GM23338 (cell line): Measurements from ENCODE around the gene NVL. TPM values are rescaled to one million over a fixed set of nuclear protein-coding genes. Genes with fewer than 3 reads are reported as not detected.
A peak's percentile ranks its signal among the peaks of the same experiment; 100 is the strongest.

Experiments
- ATAC-seq: fragments of 200-7000 bp; cut with Tn5 transposase; 3 replicates; pipeline ENCODE4 v1.9.1; 2020
- DNase-seq: peaks from one replicate; pipeline ENCODE4 v3.0.0-alpha.2; 2015; ENCODE audit warnings: low spot score
- H2AFZ ChIP-seq: fragments of 200-600 bp; sonication (generic); 2 replicates; pipeline ENCODE4 v1.8.0; 2016; ENCODE audit warnings: antibody characterized with exemption, mild to moderate bottlenecking, moderate library complexity
- H3F3A ChIP-seq: fragments of 200-600 bp; sonication (generic); replicated peaks from 2 replicates; pipeline ENCODE4 v1.8.0; 2017; ENCODE audit warnings: antibody characterized with exemption, mixed run types, low read depth
- H3K27ac ChIP-seq: fragments of 200-600 bp; sonication (generic); 2 replicates; pipeline ENCODE4 v1.6.1; 2016; ENCODE audit warnings: low read depth
- H3K27me3 ChIP-seq: fragments of 200-600 bp; sonication (generic); 2 replicates; pipeline ENCODE4 v1.8.0; 2016; ENCODE audit warnings: mild to moderate bottlenecking, mixed run types, moderate library complexity; ENCODE audit not compliant: insufficient read depth
- H3K36me3 ChIP-seq: fragments of 200-600 bp; sonication (generic); 2 replicates; pipeline ENCODE4 v1.8.0; 2016; ENCODE audit warnings: mild to moderate bottlenecking; ENCODE audit not compliant: insufficient read depth
- H3K4me1 ChIP-seq: fragments of 200-600 bp; sonication (generic); 2 replicates; pipeline ENCODE4 v1.8.0; 2016; ENCODE audit warnings: mild to moderate bottlenecking, moderate library complexity; ENCODE audit not compliant: insufficient read depth
- H3K4me2 ChIP-seq: fragments of 200-600 bp; sonication (generic); 2 replicates; pipeline ENCODE4 v1.7.1; 2017; ENCODE audit warnings: mixed run types
- H3K4me3 ChIP-seq: fragments of 200-600 bp; sonication (generic); 2 replicates; pipeline ENCODE4 v1.6.1; 2016; ENCODE audit warnings: mixed run types
- H3K79me2 ChIP-seq: fragments of 200-600 bp; sonication (generic); replicated peaks from 2 replicates; pipeline ENCODE4 v1.8.0; 2017; ENCODE audit warnings: mild to moderate bottlenecking; ENCODE audit not compliant: insufficient read depth
- H3K9me2 ChIP-seq: fragments of 200-600 bp; sonication (generic); 2 replicates; pipeline ENCODE4 v1.8.0; 2017; ENCODE audit not compliant: insufficient read depth
- H4K20me1 ChIP-seq: fragments of 200-600 bp; sonication (generic); replicated peaks from 2 replicates; pipeline ENCODE4 v1.8.0; 2017; ENCODE audit warnings: mild to moderate bottlenecking; ENCODE audit not compliant: insufficient read depth
- H3K27ac Mint-ChIP-seq: 2 replicates; pipeline ENCODE4 v1.8.0; 2020; ENCODE audit warnings: inconsistent platforms, mild to moderate bottlenecking, moderate library complexity, mixed read lengths
- H3K27me3 Mint-ChIP-seq: 3 replicates; pipeline ENCODE4 v1.8.0; 2022; ENCODE audit warnings: low read depth, mild to moderate bottlenecking, moderate library complexity, mixed read lengths, inconsistent platforms; ENCODE audit not compliant: insufficient read depth, poor library complexity
- H3K36me3 Mint-ChIP-seq: 3 replicates; pipeline ENCODE4 v1.8.0; 2021; ENCODE audit warnings: low read depth, mild to moderate bottlenecking, inconsistent platforms, moderate library complexity, mixed read lengths
- H3K4me1 Mint-ChIP-seq: 3 replicates; pipeline ENCODE4 v1.8.0; 2020; ENCODE audit warnings: mild to moderate bottlenecking, inconsistent platforms, mixed read lengths
- H3K4me3 Mint-ChIP-seq: 3 replicates; pipeline ENCODE4 v1.8.0; 2021; ENCODE audit warnings: moderate library complexity, mild to moderate bottlenecking, inconsistent platforms, mixed read lengths
- H3K9me3 Mint-ChIP-seq: 3 replicates; pipeline ENCODE4 v1.8.0; 2020; ENCODE audit warnings: moderate library complexity, mild to moderate bottlenecking, inconsistent platforms, mixed read lengths
- CREB1 ChIP-seq: fragments of 250-450 bp; sonication (Bioruptor Pico); IDR thresholded peaks from 2 replicates; pipeline ENCODE4 v1.5.0; 2020; ENCODE audit warnings: low read depth, mild to moderate bottlenecking, moderate library complexity
- JUNB ChIP-seq: IDR thresholded peaks from one replicate; pipeline ENCODE4 v1.6.1; 2016; ENCODE audit warnings: antibody characterized with exemption; ENCODE audit not compliant: unreplicated experiment
- ZNF114 ChIP-seq: fragments of 250-450 bp; sonication (Bioruptor Pico); IDR thresholded peaks from 2 replicates; pipeline ENCODE4 v1.5.0; 2020; ENCODE audit warnings: mild to moderate bottlenecking, moderate library complexity
- ZNF331 ChIP-seq: fragments of 250-450 bp; sonication (Bioruptor Pico); IDR thresholded peaks from 2 replicates; pipeline ENCODE4 v1.5.0; 2020; ENCODE audit warnings: low read depth, mild to moderate bottlenecking, moderate library complexity
- polyA plus RNA-seq: library from polyadenylated mRNA; unstranded; fragments of >200 nt; fragmentation: Nextera tagmentation; extraction: Ambion mirVana; gene quantifications from 2 replicates; pipeline ENCODE4 v1.2.1, GENCODE V29; 2016
- total RNA-seq: library from RNA; depleted of rRNA; stranded (reverse); fragments of >200 nt; shearing (Covaris generic); gene quantifications from 2 replicates; pipeline ENCODE4 v1.2.3, GENCODE V29; 2014
- TF ChIP-seq, protein P1 (sequence below), 2 experiments: fragments of 200-600 bp in 1 of 2; sonication (generic) in 1 of 2; conservative IDR thresholded peaks; 2 replicates each; pipeline versions ENCODE4 v1.5.1 to v1.6.1; 2016 to 2017; ENCODE audit warnings: antibody characterized with exemption in 2 of 2, low read depth in 2 of 2, mild to moderate bottlenecking in 2 of 2, moderate library complexity in 1 of 2
- TF ChIP-seq, protein P2 (sequence below): IDR thresholded peaks from 2 replicates; pipeline ENCODE4 v1.6.1; 2016; ENCODE audit warnings: antibody characterized with exemption

The NVL gene
- total and polyA plus RNA-seq, 2 experiments from 2014 or later: 44.4 to 71.7 TPM

DNA sequence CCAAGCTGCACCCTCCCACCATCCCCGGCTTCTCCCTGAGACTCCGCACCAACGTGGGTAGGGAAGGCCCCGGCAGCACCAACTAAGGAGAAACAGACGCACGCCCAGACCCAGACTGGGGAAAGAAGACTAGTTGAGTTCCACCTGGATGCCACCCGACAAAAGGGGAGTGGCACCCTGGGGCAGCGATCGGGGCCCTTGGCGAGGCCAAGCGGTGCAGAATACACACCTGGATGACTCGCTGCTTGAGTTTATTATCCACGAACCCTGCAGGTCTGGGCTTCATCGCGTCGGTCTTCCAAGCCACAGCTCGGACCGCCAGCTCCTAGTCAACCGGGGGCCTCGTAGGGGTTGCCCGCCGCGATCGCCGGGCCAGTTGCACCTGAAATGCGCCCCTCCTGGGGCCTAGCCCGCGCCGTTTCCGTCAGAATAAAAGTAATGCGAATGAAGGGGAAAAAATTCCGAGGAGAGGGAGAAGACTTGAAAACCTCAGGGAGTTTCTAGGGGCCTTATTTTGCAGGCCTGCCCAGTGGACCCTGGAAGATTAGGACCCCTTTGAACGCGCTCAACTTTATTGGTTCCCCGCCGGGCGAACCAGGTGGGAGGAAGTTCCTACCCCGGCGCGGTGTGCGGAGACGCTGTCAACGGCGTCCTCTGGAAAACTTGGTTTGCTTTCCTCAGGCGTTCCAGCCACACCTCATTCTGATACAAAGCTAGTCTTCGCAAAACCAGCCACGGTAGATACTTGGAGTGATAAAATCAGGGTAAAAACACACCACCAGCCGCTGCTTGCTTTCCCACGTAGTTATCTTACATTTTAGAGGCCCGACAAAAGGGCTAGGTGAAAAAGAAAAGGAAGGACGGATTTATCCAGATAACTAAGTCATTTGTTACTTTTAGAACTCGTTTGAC lies at the start of gene NVL (continued):
- TF ChIP-seq, protein P1, sequence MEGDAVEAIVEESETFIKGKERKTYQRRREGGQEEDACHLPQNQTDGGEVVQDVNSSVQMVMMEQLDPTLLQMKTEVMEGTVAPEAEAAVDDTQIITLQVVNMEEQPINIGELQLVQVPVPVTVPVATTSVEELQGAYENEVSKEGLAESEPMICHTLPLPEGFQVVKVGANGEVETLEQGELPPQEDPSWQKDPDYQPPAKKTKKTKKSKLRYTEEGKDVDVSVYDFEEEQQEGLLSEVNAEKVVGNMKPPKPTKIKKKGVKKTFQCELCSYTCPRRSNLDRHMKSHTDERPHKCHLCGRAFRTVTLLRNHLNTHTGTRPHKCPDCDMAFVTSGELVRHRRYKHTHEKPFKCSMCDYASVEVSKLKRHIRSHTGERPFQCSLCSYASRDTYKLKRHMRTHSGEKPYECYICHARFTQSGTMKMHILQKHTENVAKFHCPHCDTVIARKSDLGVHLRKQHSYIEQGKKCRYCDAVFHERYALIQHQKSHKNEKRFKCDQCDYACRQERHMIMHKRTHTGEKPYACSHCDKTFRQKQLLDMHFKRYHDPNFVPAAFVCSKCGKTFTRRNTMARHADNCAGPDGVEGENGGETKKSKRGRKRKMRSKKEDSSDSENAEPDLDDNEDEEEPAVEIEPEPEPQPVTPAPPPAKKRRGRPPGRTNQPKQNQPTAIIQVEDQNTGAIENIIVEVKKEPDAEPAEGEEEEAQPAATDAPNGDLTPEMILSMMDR (conservative IDR thresholded peaks at IDR 0.05; ENCODE audit: low read depth in 2 of 2): no peak

- 0 out of 2 replicates have a peak, but pooled peaks cover 6% of the 10 kb centered on the region for H3K79me2 ChIP-seq
- H3K4me2 ChIP-seq: no peak overlapping the region
- H3K4me1 Mint-ChIP-seq: no peaks in the 10 kb centered on the region
- H3K27me3 ChIP-seq: no peaks in the 10 kb centered on the region
- peaks cover 36% of the 10 kb centered on the region for H3K36me3 Mint-ChIP-seq
- H3K27ac Mint-ChIP-seq: no peak overlapping the region
- no peak for ATAC-seq
- peaks cover 21% of the 10 kb centered on the region; the same call in 1 of the 2 replicates for H3F3A ChIP-seq
- H3K4me1 ChIP-seq: no peaks in the 10 kb centered on the region
- H2AFZ ChIP-seq: no peak overlapping the region
- DNase-seq: no peak
- H3K27ac ChIP-seq: peak overlapping the region; percentile 70
- H4K20me1 ChIP-seq: peaks cover under 1% of the 10 kb centered on the region; the same call in 1 of the 2 replicates
- H3K27me3 Mint-ChIP-seq: no peaks in the 10 kb centered on the region
- H3K9me2 ChIP-seq: no peaks in the 10 kb centered on the region
- peaks cover 24% of the 10 kb centered on the region for H3K36me3 ChIP-seq
- H3K4me3 ChIP-seq: no peak overlapping the region
- TF ChIP-seq, protein P2, sequence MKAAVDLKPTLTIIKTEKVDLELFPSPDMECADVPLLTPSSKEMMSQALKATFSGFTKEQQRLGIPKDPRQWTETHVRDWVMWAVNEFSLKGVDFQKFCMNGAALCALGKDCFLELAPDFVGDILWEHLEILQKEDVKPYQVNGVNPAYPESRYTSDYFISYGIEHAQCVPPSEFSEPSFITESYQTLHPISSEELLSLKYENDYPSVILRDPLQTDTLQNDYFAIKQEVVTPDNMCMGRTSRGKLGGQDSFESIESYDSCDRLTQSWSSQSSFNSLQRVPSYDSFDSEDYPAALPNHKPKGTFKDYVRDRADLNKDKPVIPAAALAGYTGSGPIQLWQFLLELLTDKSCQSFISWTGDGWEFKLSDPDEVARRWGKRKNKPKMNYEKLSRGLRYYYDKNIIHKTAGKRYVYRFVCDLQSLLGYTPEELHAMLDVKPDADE: no peak
- no peak for TF ChIP-seq ZNF331 (CRISPR knock-in tag)
- no peak for TF ChIP-seq JUNB
- no peak for TF ChIP-seq CREB1 (CRISPR knock-in tag)
- no peak for TF ChIP-seq ZNF114 (CRISPR knock-in tag)
- TF ChIP-seq, protein P1 (conservative IDR thresholded peaks at IDR 0.05; ENCODE audit: low read depth in 2 of 2): no peak
- H3K4me3 Mint-ChIP-seq: no peak overlapping the region
- H3K9me3 Mint-ChIP-seq: no peaks in the 10 kb centered on the region
These were observed 49.1 kb upstream of the NVL start for GRCh38 chr1:224378855-224379631.
